OCI-LY1 (cell line): ENCODE measurements around the gene CPSF4.

Source experiments
- EZH2 ChIP-seq: fragments of 200-600 bp; sonication (generic), shearing (Covaris generic); IDR thresholded peaks from 2 replicates; pipeline ENCODE4 v1.8.0; 2017; ENCODE audit warnings: borderline replicate concordance, mixed run types, mild to moderate bottlenecking, antibody characterized with exemption, low read length, moderate library complexity, mixed read lengths
- TF ChIP-seq, protein P1 (sequence below): fragments of 200-600 bp; sonication (generic), shearing (Covaris generic); IDR thresholded peaks from 2 replicates; pipeline ENCODE4 v1.5.1; 2017; ENCODE audit warnings: mild to moderate bottlenecking, antibody characterized with exemption, low read length, moderate library complexity, mixed read lengths

DNA sequence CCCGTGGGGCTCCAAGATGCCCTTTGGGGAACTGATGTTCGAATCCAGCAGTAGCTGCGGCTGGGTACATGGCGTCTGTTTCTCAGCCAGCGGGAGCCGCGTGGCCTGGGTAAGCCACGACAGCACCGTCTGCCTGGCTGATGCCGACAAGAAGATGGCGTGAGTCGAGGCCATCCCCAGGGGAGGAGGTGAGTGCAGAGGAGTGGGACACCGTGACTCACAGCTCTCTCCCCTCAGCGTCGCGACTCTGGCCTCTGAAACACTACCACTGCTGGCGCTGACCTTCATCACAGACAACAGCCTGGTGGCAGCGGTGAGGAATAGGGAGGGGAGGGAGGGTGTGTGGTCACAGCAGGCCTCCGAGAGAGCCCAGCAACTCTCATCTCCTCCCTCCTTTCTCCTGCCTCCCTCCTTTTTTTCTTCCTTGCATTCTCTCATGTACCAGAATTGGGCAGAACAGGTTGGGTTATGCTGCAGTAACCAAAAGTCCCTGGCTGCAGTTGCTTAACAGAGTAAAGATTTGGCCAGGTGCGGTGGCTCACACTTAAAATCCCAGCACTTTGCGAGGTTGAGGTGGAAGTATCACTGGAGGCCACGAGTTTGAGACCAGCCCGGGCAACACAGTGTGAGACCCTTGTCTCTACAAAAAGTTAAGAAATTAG is 47.7 kb upstream of the CPSF4 start:
- TF ChIP-seq, protein P1, sequence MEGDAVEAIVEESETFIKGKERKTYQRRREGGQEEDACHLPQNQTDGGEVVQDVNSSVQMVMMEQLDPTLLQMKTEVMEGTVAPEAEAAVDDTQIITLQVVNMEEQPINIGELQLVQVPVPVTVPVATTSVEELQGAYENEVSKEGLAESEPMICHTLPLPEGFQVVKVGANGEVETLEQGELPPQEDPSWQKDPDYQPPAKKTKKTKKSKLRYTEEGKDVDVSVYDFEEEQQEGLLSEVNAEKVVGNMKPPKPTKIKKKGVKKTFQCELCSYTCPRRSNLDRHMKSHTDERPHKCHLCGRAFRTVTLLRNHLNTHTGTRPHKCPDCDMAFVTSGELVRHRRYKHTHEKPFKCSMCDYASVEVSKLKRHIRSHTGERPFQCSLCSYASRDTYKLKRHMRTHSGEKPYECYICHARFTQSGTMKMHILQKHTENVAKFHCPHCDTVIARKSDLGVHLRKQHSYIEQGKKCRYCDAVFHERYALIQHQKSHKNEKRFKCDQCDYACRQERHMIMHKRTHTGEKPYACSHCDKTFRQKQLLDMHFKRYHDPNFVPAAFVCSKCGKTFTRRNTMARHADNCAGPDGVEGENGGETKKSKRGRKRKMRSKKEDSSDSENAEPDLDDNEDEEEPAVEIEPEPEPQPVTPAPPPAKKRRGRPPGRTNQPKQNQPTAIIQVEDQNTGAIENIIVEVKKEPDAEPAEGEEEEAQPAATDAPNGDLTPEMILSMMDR = no peak
- no peak for TF ChIP-seq EZH2
